DMS 273 (cell line): Measurements from ENCODE around the gene CFAP99.

Experiments used
- DNase-seq: peaks from one replicate; lab custom pipeline; 2025; ENCODE audit not compliant: unreplicated experiment; lab: John Stamatoyannopoulos, UW

The CFAP99 gene

GRCh38 chr4:2445130-2445529 is 26.4 kb downstream of the CFAP99 start:
- no peak for DNase-seq

- DNase-seq: no peak
Measured at GRCh38 chr4:2445571-2445970, 26.8 kb downstream of the CFAP99 start.

DNA sequence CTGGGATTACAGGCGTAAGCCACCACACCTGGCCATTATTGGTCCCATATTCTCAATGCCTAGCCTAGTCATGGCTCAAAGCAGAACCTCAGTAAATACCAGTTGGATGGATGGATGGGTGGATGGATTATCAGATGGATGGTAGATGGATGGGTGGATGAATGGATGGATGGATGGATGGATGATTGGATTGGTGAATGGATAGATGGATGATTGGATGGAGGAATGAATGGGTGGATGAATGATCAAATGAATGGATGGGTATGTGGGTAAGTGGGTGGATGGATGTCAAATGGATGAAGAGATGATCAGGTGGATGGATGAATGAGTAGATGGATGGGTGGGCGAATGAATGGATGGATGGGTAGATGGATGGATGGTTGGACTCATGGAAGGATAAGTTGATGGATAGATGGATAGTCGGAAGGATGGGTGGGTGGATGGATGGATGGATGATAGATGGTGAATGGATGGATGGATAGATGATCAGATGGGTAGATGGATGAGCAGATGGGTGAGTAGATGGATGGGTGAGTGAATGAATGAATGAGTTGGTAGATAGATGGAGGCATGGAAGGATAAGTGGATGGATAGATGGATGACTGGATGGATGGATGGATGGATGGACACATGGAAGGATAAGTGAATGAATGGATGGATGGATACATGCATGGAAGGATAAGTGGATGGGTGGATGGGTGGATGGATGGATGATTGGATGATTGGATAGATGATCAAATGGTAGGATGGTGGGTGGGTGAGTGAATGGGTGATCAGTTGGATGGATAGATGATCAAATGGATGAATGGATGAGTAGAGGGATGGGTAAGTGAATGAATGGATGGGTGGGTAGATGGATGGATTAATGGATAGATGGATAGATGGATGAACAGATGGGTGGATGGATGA is 28.2 kb downstream of the CFAP99 start:
- no peak for DNase-seq

GRCh38 chr4:2448589-2448988 is 29.8 kb downstream of the CFAP99 start:
- DNase-seq: no peak

GRCh38 chr4:2449051-2449450 is 30.3 kb downstream of the CFAP99 start:
- no peak for DNase-seq

- DNase-seq: no peak
Measured at GRCh38 chr4:2449511-2450392, 31.0 kb downstream of the CFAP99 start.

- no peak for DNase-seq
Measured at GRCh38 chr4:2450394-2451035, 31.8 kb downstream of the CFAP99 start.

- no peak for DNase-seq
Measured at GRCh38 chr4:2451036-2451520, 32.3 kb downstream of the CFAP99 start.

DNA sequence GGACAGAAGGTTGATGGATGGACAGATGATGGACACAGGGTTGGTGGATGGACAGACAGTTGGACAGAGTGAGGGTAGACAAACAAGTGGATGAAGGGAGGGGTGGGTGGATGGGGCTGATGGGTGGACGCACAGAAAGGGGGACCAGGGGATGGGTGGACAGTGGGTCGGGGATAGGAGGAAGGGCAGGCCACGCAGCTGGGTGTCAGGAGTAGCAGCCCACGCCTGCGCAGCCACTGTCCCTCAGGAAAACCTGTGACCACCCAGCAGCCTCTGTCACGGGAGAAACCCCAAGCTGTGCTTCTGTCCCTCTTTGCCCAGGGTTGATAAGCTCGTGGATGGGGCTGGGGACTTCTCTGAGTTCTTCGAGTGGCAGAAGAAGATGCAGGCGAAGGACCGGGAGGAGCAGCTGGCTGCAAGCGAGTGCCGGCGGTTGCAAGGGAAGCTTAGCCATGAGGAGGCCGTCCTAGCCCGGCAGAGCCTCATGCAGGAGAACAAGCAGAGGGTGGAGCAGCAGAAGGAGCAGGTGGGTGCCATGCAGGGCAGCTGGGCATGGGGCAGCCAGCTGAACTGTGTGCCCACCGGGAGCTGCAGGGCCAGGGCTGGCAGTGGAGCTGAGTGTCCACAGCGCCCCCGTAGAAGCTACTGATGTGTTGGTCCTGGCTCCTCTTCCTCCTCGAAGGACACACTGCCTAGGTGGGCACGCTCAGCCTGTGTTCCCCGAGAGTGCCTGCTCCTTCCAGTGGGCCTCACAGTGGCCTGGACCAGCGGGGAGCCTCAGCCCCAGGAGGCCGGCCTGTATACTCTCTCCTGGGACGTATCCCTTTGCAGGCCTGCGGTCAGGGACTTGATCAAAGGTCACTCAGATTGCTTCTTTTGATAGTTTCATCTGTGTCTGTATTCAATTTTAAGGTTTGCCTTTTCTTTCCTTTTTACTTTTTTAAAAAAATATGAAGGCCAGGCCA is 33.3 kb downstream of the CFAP99 start:
- DNase-seq: no peak

- DNase-seq: no peak
Measured at GRCh38 chr4:2457481-2458295, 38.9 kb downstream of the CFAP99 start.

DNA sequence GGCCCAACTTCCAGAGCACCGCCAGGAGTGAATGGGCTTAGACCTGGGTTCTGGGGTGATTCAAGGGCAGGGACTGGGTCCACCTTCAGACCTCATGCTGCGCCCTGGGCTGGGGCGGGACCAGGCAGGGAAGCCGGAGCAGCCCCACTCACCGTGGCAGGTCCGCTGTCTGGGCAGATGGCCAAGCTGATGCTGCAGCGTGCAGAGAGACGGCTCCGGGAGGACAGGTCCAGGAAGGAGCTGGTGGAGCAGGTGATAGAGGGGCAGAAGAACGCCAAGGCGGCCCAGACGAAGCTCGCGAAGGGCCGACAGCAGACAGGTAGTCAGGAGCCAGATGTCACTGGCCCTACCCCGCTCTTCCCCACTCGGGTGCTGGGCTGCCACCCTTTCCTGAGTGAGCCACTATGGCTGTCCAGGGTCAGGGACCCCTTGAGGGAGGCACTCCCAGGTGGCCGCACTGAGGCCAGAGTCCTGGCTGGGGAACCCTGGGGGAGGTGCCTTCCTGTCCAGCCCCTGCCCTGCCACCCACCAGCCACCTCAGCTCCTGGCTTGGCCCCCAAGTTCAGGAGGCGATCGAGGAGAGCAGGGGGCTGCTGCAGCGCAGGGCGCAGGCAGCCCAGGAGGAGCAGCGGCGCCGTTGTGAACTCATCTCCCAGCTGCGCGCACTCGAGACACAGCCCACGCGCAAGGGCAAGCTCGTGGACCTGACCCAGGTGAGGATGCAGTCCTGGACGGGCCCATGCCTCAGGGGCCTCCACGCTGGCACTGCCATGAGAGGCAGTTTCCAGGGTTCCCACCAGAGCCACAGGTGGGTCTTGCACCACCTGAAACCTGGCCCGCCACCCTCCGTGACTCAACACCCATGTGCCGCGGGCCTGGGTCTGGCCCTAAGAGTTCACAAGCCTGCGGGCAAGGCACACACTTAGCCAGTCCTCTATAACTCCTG is 40.1 kb downstream of the CFAP99 start:
- DNase-seq: no peak

- no peak for DNase-seq
Measured at GRCh38 chr4:2459589-2460349, 41.0 kb downstream of the CFAP99 start.

- no peak for DNase-seq
Measured at GRCh38 chr4:2461246-2461960, 42.6 kb downstream of the CFAP99 start.

DNA sequence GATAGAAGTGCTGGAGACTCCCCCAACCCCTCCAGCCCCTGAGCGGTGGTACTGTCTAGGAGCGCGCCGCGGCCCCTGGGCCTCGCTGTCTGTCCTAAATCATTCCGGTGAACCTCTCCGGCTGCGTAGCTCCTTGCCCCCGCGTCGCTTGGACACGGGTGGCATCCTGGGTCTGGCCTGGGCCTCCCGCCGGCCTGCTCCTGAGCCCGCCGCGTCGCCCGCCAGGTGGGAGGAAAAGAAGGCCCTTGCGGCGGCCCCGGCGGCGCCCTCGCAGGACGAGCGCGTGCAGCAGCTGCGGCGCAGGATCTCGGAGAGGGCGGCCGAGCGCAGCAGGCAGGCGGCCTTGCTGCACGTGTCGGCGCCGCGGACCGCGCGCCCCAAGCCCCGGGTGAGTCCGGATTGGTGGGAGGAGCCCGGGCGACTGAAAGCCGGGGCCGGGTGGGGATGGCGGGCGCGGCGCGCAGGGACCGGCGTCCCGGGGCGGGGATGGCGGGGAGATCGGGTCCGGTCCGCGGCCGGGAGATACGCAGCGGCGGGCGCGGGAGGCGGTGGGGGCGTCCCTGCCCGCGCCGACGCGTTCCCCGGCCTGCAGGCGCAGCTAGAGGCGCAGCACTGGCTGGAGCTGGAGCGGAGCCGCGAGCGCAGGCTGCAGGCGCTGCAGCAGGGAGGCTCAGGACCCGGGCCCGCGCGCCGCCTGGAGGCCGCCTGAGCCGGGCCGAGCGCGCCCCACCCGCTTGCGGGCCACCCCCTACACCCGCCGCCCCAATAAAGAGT is 43.6 kb downstream of the CFAP99 start:
- peak; percentile 85 for DNase-seq

GRCh38 chr4:2462992-2463762 is 44.4 kb downstream of the CFAP99 start:
- DNase-seq: no peak
